SKM-1 (cell line): ENCODE measurements around the gene CFAP298.
"Not testable (repeated sequence)": the region's sequence is repeated elsewhere in the genome, so short reads cannot be mapped to it uniquely, and the experiment has no call there.

ENCODE experiments used
- DNase-seq: peaks from one replicate; lab custom pipeline; 2025; ENCODE audit not compliant: unreplicated experiment; lab: John Stamatoyannopoulos, UW

The CFAP298 gene

DNA sequence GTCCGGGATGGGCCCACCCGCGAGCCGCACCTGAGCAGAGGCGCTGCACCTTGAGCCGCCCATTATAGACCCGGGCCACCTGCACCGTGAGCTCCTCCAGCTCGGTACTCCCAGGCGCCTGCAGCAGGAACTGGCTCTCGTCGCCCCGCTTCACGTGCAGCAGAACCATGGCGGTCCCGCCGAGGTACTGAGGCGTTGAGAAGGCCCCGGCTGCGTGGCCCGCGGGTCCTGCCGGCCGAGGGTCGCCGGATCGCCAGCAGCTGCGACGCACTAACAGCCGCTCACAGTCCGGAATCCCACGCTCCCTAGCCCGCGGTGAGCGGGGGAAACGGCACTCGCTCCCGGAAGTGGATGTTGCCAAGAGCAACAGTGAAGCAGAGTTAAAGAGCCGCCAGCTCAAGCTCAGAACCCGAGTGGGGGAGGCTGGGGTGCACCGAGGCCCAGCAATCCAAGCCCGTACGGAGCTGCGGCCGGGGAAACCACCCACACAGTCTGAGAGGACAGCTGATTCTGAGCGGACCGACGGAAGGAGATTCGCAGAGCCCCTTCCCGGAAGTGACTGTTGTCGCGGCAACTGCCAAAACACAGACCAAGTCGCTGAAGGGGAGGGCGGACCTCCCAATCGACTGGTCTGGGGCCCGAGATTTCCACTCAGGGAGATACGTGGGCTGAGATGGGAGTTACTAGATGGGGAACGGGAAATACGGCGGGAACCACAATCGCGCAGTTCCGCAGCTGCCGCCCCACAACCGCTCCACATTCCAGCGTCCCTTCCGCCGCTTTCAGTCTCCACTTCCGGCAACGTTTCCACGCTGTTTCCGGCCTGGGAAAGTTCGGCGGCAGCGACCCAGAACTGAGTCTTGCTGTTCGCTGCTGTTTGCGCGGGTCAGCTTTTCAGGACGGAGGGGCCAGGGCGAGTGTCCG is at the start of gene CFAP298:
CFAP298 (minus strand) TSS at position 303 of the 924 bp plus-strand sequence; CDS start at position 169, 134 bp downstream.
- peak; percentile 85 for DNase-seq

- DNase-seq = not testable (repeated sequence)
These were observed 49.0 kb upstream of the CFAP298 start for GRCh38 chr21:32661026-32661782.

DNA sequence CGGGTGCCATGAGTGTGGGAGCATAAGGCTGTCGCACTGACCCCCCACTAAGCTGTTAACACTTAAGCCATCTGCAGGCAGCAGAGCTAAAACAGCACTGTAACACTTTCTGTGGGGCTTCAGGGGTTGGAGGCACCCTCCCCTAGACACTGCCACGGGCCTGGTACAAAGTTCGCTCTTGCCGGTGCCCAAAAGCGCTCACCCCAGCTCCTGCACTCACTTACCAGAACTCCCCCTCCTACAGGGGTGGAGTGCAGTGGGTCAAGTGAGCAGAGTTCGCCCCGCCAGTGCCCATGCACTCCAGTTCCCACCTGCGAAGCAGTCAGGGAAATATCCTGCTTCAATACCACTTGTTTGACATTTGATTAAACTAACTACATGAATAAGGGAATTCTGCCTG is 46.3 kb upstream of the CFAP298 start:
- DNase-seq = no peak

DNA sequence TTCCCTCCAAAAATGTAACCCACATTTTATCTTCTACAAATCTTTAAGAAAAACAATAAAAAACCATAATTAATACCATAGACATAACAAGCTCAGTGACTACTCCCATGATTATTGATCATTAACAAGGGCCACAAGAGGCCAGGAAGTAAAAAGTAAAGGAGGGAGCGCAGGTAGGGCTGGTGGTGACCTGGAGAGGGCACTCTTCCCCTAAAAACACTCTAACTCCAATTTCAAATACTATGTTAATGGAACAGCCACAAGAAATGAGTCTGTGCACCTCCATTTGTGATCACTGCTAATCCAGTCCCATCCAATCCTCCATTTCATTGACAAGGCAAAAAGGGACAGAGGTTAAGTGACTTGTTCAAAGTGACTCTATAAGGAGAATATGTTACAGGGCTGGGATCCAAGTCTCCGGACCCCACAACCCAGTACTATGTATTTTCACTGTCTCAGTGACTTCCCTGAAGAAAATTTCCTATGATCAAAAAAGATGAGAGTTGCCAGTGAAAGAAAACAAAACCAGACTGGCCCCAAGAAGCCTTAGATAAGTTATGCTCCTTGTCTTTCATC is 41.2 kb upstream of the CFAP298 start:
- no peak for DNase-seq

DNA sequence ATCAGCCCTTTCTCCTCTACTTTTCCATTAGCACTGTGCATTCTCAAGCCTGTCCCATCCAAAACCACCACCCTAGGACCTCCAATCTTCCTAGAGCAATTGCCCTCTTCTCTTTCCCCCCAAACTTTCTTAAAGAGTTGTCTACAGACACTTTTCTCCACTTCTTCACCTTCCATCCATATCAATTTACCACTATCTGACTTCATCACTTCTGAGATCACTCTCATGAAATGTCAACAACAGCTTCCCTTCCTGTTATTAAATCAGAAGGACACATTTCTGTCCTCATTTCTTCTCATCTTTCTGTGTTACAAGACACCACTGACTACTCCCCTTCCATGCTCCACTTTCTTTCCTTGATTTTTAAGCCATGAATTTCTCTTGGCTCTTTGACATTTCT is 36.0 kb upstream of the CFAP298 start:
- no peak for DNase-seq

DNA sequence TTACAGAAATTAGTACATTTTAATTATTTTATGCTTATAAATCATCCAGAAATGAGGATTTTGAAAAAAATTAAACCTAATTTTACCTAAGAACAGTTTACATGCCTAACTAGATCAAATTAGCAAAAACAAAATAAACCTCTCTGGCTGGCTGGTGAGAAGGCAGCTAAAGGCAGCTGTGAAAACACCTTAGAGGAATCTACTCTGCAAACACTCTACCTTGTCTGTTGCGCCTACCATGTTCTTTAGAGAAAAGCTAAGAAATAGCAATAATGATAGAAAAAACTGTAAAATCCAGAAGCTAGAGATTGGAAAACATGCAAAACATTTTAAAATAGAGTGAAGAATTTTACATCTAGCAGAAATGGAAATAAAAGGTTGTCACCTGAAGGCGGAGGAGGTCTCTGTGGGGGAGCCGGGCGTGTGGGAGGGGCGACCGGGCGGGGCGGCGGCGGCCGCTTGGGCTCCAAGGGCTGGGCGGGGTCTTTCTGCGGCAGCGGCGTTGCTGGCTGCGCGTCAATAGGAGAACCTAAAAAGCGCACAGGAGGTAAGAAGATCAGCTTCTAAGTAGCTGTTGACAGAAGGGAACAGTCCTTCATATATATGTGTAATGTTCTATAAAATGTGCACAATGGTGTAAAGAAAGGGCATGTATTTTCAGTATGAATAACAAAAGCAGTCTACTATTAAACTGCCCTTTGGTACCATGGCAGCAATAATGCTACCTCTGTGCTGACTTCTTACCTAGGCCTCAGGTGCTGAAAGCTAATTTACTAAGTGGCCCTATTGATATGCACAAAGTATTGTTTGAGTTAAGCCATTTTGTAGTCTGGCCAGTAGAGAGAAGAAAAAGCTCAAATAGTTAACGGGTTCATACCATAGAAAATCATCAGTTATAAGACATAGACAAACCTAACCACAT is 33.3 kb upstream of the CFAP298 start:
- DNase-seq = no peak

- no peak for DNase-seq
These were observed 29.8 kb upstream of the CFAP298 start for GRCh38 chr21:32641710-32642698.

GRCh38 chr21:32626621-32627196 is 14.5 kb upstream of the CFAP298 start:
- no peak for DNase-seq

GRCh38 chr21:32618218-32618617 is 6.0 kb upstream of the CFAP298 start:
- not testable (repeated sequence) for DNase-seq

GRCh38 chr21:32613436-32614043 is 1.4 kb upstream of the CFAP298 start:
- DNase-seq = no peak

- no peak for DNase-seq
These were observed 791 bp upstream of the CFAP298 start for GRCh38 chr21:32612999-32613337.

DNA sequence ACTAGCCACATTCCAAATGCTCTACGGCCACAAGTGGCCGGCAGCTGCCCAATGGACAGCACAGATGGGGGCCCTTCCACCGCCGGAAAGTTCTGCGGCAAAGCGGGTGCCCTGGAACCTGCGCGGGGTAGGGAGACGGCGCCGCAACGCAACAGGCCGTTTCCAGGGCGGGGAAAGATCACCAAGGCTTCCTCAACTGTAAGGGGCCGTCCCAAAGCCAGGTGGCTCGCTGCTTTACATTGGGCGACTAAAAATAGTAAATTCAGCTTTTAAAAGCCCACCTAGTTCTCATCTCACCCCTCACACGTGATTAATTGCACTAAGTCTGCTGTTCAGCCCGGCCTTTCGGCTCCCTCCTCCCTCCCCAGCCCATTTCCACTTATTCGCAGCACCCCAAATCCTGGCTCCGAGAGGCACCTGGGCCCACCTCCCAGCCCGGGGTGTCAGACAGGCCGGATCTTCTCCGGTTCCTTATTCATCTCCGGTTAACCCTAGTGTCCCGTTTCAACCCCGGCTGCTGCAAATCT is 643 bp downstream of the CFAP298 start:
- DNase-seq = peak; percentile 6

DNA sequence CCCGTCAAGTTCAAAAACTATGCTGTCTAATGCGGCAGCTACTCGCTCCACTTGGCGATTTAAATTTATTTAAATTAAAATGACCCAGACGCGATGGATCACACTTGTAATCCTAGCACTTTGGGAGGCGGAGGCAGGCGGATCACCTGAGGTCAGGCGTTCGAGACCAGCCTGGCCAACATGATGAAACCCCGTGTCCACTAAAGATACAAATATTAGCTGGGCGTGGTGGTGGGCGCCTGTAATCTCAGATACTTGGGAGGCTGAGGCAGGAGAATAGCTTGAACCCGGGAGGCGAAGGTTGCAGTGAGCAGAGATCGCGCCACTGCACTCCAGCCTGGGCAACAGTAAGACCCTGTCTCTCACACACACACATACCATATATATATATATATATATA is 1.2 kb downstream of the CFAP298 start:
- not testable (repeated sequence) for DNase-seq

- no peak for DNase-seq
These were observed 3.3 kb downstream of the CFAP298 start for GRCh38 chr21:32608851-32609250.

- no peak for DNase-seq
These were observed 6.7 kb downstream of the CFAP298 start for GRCh38 chr21:32605469-32605868.

DNA sequence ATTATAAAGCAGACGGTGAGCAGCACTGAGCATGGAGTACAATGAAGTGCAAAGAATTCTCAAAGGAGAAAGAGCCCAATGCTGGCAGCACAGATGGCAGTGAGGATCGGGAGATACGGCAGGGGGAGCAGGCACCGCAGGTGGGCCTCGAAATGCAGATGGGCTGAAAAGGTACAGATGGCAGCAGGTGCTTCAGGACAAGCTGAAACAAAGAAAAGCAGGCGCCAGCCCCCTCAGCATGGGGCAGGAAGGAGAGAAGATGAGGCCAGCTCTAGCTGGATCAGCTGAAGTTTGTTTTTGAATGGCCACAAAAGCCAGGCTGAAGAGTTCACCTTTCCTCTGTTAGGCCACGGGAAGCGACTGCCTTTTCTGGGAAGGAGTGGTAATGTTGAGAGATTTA is 7.7 kb downstream of the CFAP298 start:
- DNase-seq = no peak

- DNase-seq = no peak
These were observed 9.0 kb downstream of the CFAP298 start for GRCh38 chr21:32603131-32603530.

GRCh38 chr21:32602099-32602498 is 10.1 kb downstream of the CFAP298 start:
- DNase-seq = no peak
